SIG-M5 (cell line): Measurements from ENCODE around the gene APBB2.
"Not testable (repeated sequence)": the region's sequence is repeated elsewhere in the genome, so short reads cannot be mapped to it uniquely, and the experiment has no call there.

ENCODE experiments used
- DNase-seq: peaks from one replicate; lab custom pipeline; 2025; lab: John Stamatoyannopoulos, UW

APBB2 gene

DNA sequence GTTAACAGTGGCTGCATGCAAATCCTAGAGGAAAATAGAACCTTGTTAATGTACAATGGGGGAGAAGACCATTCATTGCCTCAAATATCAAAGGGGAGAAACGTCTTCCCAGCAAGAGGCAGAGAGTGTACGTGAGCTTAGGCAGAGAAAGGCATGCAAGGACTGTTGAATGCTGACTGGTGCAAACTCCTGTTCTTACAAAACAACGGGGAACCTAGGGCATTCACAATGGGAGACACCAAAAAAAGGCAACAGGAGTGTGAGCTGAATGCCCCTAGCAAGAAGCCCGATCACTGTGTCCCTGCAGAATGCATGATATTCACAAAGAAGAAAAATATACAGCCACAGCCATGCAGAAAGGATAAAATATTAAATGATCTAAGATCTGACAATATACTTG, 279.7 kb downstream of the APBB2 start:
- DNase-seq = no peak

DNA sequence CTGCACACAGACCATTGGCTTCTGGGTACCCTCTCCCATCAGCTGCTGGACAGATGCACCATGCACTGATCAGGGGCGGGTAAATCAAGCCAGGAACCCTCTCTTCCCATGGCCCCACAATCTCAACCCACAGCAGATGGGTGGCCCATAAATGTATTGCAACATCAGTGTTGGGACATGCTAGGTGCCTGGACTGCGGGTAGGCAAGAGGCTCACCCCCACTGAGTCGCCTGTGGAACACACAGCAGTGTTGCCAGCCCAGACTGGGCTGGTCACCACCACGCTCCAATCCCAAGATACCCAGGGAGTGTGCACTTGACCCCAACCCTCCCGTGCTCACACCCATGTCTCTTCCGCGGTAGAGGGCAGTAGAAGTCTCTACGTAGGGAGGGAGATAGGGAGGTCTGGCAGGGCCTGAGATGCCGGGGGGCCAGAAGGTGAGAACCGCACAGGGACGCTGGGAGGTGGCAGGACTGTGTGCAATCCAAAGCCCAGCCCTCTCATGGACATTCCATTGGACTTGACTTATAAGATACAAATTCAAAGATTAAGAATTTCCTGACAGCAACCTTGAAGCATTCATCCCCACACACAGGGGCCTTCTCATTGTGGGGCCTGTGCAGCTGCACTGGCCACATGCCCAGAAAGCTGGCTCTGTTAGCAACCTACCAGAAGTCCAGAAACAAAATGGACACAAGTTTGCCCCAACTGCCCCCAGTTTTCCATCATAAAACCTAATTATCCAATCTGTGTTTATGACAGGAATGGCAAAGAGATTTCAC, 280.9 kb downstream of the APBB2 start:
- DNase-seq = no peak

- DNase-seq = no peak
Observed at GRCh38 chr4:40931841-40932240, 282.5 kb downstream of the APBB2 start.

DNA sequence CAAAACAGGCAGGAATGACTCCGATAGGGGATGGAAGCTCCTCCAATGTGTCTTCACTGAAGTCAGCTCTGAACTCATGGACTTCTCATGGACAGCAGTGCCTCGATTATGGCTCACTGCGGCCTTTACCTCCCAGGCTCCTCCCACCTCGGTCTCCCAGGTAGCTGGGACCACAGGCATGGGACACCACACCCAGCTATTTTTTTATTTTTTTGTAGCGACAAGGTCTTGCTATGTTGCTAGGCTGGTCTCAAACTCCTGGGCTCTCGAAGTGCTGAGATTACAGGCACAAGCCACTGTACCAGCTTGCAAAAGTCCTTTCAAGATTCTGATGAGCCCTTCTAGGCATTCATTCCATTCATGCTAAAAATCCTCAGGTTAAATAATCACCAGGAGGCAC, 283.1 kb downstream of the APBB2 start:
- DNase-seq = no peak

- no peak for DNase-seq
Observed at GRCh38 chr4:40927074-40927473, 287.3 kb downstream of the APBB2 start.

- DNase-seq = no peak
Observed at GRCh38 chr4:40924793-40925117, 289.6 kb downstream of the APBB2 start.

GRCh38 chr4:40924096-40924792, 290.1 kb downstream of the APBB2 start:
- no peak for DNase-seq

- no peak for DNase-seq
Observed at GRCh38 chr4:40923316-40924095, 290.8 kb downstream of the APBB2 start.

DNA sequence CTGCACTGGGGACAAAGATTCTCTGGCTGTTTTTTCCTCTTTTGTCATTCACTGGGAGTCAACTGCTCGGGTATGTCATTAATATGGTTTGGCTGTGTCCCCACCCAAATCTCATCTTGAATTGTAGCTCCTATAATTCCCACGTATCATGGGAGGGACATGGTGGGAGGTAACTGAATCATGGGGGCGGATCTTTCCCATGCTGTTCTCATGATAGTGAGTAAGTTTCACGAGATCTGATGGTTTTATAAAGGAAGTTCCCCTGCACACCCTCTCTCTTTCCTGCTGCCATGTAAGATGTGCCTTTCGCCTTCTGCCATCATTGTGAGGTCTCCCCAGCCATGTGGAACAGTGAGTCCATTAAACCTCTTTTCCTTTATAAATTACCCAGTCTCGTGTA, 294.4 kb downstream of the APBB2 start:
- DNase-seq = not testable (repeated sequence)

DNA sequence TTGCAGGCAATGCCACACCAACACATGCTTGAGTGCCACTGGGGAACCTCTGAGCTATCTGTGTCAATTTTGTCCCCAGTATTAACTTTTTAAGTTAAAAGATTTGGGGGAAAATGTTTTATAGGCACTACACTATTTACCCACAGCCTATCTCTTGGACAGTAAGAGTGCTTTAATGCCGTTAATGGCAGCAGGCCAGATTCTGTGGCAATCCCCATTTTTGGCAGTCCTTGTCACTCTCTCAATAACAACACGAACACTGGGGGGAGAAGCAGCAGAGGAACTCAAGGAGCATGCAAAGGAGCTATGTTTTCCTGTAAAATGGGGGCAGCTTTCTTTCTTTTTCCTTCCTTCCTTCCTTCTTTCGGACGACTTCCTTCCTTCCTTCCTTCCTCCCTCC, 296.0 kb downstream of the APBB2 start:
- no peak for DNase-seq

- no peak for DNase-seq
Observed at GRCh38 chr4:40916880-40917279, 297.5 kb downstream of the APBB2 start.

DNA sequence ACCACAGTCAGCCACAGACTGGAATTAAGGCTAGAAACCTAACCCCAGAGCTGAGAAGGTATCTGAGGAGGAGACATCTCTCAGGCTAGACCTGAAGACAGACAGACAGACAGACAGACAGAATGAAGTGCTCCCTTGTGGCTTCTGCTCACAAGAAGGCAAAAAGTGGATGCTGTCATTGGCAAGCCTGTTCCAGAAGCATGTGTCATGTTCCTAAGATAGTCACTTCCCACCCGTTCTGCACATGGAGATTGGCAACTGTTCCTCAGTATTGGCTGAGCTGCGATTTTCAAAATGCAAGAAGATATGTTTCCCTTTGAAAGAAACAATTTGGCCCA, 298.2 kb downstream of the APBB2 start:
- DNase-seq = no peak

DNA sequence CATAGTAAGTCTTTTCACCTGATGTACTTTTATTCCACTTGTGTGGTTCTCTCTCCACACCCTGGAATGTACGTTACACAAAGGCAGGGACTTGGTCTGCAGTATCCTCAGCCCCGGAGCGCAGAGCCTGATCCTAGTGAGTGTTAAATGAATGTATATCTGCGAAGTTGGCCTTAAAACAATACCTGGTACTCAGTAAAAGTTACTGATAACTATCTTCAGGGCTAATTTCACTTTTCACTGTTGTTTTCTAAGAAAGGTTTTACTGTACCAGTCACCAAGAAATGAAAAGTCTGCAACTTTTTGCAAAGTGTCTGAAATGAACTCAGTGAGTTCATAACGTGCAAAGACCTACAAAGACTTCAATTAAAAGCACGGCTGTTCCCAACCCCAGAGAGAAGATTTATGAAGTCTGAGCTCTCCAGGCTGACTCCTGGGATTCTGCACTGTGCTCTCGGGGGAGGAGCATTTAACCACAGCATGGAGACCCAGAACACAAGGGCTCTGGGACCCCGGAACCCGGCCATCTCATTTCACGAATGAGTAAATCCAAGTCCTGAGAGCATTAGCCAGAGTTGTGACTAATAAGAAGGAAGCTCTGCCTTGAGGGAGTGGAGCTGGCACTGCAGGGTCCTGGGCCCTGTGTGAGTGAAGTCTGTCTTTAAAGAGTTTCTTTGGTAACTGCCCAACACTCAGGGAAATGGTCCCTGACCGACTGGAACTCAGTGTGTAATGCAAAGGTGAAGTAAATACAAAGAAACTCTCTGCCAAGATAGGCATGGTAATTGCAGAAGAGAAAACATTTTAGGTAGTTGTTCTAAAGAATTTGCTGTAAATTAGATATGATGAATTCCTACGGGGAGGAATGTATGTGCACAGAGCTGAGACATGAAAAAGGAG, 298.8 kb downstream of the APBB2 start:
- no peak for DNase-seq

DNA sequence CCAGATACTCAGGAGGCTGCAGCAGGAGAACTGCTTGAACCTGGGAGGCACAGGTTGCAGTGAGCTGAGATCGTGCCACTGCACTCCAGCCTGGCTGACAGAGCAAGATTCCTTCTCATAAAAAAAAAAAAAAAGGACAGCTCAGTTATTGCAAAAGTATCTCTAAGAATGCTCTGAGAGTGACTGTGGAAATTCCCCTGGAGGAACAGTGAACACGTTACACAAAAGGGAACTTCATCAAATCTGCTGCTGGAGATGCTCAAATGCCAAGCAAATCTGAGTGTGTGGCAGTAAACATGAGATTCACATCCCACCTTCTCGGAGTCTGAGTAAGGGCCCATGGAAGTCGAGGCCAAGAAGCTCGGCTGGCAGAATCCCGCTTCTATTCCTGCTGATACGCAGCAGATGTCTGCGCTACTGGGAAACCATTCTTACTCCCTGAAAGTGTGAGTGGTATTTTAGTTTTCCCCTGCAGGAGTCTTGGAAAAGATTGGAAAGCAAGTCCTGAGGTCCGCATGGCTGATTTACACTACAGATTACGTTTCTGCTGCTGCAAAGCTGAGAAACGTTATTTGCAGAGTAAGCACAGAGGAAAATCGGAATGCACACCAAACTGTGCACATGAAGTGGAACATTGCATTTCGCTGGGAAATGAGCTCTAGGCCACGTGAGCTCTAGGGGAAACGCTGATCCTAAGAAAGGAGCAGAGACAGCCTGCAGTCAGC, 301.7 kb downstream of the APBB2 start:
- no peak for DNase-seq

- DNase-seq = no peak
Observed at GRCh38 chr4:40910706-40911105, 303.6 kb downstream of the APBB2 start.

- no peak for DNase-seq
Observed at GRCh38 chr4:40909363-40909876, 304.9 kb downstream of the APBB2 start.

DNA sequence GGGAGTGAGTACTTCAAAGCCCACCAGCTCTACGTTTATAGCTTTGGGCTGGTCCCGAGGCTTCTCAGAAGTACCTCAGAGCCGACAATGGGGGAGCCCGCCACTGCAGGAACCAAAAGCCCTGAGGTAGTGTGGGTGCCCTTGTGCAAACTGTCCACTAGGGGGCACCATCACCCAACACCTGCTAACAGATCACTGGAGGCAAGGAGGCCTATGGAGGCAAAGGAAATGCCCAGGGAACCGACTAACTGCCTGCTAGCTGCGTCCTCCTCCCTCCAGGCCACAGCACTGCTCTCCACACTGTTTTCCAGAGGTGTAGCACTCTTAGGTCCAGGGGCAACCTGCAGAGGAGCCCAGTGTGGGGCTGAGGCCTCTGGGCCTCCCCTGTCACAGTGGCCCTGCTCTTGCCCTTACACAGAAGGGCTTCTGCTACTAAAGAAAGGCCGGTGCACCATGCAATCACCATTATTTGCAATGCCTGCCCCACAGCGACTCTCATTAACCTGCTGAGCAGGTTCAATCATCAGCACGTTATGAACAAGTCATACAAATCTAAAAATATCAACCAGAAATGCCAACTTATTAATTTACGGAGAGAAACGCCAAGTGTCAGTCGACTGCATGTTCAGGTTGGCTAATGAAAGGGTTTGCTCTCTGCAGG, 305.5 kb downstream of the APBB2 start:
- DNase-seq = peak; percentile 20

- DNase-seq = no peak
Observed at GRCh38 chr4:40908297-40908696, 306.0 kb downstream of the APBB2 start.

- DNase-seq = no peak
Observed at GRCh38 chr4:40905414-40905813, 308.9 kb downstream of the APBB2 start.

DNA sequence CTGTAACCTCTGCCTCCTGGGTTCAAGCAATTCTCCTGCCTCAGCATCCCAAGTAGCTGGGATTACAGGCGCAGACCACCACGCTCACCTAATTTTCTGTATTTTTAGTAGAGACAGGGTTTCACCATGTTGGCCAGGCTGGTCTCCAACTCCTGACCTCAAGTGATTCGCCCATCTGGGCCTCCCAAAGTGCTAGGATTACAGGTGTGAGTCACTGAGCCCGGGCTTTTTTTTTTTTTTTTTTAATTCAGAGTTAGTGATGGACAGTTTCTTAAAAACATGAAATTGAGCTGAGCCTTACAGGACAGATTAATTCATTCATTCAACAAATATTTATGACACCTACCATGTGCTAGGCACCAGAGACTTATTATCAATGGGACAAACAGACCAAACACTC, 313.8 kb downstream of the APBB2 start:
- not testable (repeated sequence) for DNase-seq
